Ishikawa (cell line): ENCODE data around the gene NEDD4L.
A peak's percentile ranks its signal among the peaks of the same experiment; 100 is the strongest.

Source experiments
- CEBPB ChIP-seq: IDR thresholded peaks from 2 replicates; pipeline ENCODE4 v1.6.1; 2012
- CREB1 ChIP-seq: IDR thresholded peaks from 2 replicates; pipeline ENCODE4 v1.6.1; 2012; ENCODE audit warnings: low read depth
- EGR1 ChIP-seq: IDR thresholded peaks from 2 replicates; pipeline ENCODE4 v1.6.1; 2012
- EP300 ChIP-seq: IDR thresholded peaks from 2 replicates; pipeline ENCODE4 v1.6.1; 2012; ENCODE audit warnings: borderline replicate concordance
- FOXM1 ChIP-seq: IDR thresholded peaks from 2 replicates; pipeline ENCODE4 v1.6.1; 2012; ENCODE audit warnings: low read depth, borderline replicate concordance
- NFIC ChIP-seq: IDR thresholded peaks from 2 replicates; pipeline ENCODE4 v1.6.1; 2012
- RAD21 ChIP-seq: IDR thresholded peaks from 2 replicates; pipeline ENCODE4 v1.6.1; 2012; ENCODE audit warnings: low read depth
- TAF1 ChIP-seq: IDR thresholded peaks from 2 replicates; pipeline ENCODE4 v1.6.1; 2012; ENCODE audit warnings: low read depth, mild to moderate bottlenecking
- TCF12 ChIP-seq: IDR thresholded peaks from 2 replicates; pipeline ENCODE4 v1.6.1; 2012; ENCODE audit warnings: low read depth
- TEAD4 ChIP-seq: IDR thresholded peaks from 2 replicates; pipeline ENCODE4 v1.6.1; 2012
- YY1 ChIP-seq: IDR thresholded peaks from 2 replicates; pipeline ENCODE4 v1.6.1; 2012; ENCODE audit warnings: low read depth
- ZBTB7A ChIP-seq: IDR thresholded peaks from 2 replicates; pipeline ENCODE4 v1.6.1; 2012; ENCODE audit warnings: low read depth
- TF ChIP-seq, protein P1 (sequence below): IDR thresholded peaks from 2 replicates; pipeline ENCODE4 v1.6.1; 2012
- TF ChIP-seq, protein P2 (sequence below): IDR thresholded peaks from 2 replicates; pipeline ENCODE4 v1.6.1; 2012
- TF ChIP-seq, protein P3 (sequence below): IDR thresholded peaks from 2 replicates; pipeline ENCODE4 v1.6.1; 2012; ENCODE audit warnings: low read depth, mild to moderate bottlenecking

NEDD4L gene

DNA sequence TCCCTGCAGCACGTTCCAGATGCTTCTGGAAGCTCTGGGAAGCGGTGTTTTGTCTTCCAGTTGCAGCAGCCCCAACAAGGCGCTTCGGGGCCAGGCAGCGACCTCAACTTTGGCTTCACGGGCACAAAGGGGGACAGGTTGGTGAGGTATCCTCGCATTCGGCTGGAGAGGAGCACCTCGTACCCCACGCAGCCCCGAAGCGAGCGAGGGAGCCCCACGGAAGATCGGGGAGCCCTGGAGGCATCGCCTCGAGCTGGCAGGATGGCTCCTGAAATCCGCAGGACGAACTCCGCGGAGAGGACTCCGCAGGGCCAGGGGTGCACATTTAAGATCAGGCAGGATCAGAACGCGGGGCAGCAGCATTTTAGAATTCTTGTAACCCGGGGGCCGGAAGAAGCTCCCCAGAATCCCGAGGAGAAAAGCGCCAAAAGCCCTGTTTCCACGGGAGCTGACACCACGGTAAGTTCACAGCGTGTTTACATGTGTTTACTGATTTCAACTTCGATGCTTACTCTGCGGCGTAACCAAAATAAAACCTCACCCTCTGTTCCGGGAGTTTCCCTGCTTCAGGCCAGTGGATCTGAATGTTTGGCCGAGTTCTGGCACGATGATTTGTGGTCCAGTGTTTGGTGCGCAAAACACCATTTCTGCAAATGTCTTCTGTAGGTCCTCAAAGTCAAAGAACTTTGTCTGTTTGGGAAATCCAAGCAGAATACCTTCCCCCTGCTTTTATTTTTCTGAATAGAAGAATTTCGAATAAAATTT, 212.5 kb downstream of the NEDD4L start:
- TF ChIP-seq, protein P1, sequence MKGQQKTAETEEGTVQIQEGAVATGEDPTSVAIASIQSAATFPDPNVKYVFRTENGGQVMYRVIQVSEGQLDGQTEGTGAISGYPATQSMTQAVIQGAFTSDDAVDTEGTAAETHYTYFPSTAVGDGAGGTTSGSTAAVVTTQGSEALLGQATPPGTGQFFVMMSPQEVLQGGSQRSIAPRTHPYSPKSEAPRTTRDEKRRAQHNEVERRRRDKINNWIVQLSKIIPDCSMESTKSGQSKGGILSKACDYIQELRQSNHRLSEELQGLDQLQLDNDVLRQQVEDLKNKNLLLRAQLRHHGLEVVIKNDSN: no peak
- TF ChIP-seq NFIC (no peak), TCF12 (no peak), EP300 (no peak), YY1 (no peak), RAD21 (no peak), EGR1 (no peak), ZBTB7A (no peak), CREB1 (no peak)
- TF ChIP-seq, protein P2, sequence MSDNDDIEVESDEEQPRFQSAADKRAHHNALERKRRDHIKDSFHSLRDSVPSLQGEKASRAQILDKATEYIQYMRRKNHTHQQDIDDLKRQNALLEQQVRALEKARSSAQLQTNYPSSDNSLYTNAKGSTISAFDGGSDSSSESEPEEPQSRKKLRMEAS: no peak

DNA sequence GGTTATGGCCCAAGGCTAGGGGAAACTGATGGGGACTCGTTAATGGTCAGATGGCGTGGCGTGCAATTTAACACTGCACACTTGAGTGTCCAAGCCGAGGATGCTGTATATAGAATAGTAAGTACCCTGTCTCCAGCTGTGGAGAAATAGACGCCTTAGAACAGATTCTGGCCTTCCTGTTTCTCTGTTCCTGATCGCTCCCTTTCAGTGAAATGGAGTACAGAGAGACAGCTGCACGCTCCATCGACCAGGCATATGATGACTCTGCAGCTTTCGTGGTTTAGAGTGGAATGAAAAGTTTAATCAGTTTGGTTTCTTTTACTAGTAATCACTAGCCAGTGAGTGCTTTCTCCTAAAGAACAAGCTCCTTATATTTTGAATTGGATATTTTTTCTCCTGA, 213.4 kb downstream of the NEDD4L start:
- TF ChIP-seq CEBPB: no peak
- no peak for TF ChIP-seq TCF12
- no peak for TF ChIP-seq TEAD4
- TF ChIP-seq NFIC: no peak
- TF ChIP-seq, protein P3, sequence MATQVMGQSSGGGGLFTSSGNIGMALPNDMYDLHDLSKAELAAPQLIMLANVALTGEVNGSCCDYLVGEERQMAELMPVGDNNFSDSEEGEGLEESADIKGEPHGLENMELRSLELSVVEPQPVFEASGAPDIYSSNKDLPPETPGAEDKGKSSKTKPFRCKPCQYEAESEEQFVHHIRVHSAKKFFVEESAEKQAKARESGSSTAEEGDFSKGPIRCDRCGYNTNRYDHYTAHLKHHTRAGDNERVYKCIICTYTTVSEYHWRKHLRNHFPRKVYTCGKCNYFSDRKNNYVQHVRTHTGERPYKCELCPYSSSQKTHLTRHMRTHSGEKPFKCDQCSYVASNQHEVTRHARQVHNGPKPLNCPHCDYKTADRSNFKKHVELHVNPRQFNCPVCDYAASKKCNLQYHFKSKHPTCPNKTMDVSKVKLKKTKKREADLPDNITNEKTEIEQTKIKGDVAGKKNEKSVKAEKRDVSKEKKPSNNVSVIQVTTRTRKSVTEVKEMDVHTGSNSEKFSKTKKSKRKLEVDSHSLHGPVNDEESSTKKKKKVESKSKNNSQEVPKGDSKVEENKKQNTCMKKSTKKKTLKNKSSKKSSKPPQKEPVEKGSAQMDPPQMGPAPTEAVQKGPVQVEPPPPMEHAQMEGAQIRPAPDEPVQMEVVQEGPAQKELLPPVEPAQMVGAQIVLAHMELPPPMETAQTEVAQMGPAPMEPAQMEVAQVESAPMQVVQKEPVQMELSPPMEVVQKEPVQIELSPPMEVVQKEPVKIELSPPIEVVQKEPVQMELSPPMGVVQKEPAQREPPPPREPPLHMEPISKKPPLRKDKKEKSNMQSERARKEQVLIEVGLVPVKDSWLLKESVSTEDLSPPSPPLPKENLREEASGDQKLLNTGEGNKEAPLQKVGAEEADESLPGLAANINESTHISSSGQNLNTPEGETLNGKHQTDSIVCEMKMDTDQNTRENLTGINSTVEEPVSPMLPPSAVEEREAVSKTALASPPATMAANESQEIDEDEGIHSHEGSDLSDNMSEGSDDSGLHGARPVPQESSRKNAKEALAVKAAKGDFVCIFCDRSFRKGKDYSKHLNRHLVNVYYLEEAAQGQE: no peak
- TF ChIP-seq, protein P1: no peak
- no peak for TF ChIP-seq EGR1
- TF ChIP-seq FOXM1: no peak
- TF ChIP-seq CREB1: no peak
- TF ChIP-seq, protein P2: no peak
- TF ChIP-seq ZBTB7A: no peak
- no peak for TF ChIP-seq TAF1
- no peak for TF ChIP-seq YY1
- no peak for TF ChIP-seq EP300
- TF ChIP-seq RAD21: no peak

DNA sequence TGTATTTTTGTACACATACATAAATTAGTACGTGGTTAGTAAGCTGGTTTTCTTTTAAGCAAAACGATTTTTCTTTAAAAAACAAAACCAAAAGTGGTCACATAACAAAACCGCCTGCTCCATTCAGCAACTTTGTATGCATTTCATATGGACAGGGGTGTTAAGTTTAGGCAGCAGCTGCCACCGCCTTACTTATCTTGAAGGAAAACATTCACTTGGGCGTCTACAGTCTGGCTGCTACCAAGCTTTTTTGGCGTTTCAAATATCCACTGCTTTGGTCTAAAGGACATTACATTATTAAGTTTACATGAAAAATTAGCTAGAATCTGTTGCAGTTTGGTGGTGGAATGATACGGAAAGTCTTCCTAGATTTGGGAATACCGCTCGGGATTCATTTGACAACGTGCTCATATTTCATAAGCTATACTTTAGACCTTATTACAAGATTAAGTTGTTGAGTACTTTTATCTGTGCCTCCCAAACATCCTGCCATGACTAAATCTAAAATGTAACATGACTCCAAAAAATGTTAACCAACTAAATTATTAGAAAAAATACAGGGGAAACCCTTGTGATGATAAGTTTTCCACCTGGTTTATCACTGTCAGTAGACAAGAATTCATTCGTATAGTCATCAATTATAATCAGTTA, 214.8 kb downstream of the NEDD4L start:
- no peak for TF ChIP-seq CEBPB
- TF ChIP-seq TAF1: no peak
- no peak for TF ChIP-seq EP300
- no peak for TF ChIP-seq CREB1
- TF ChIP-seq, protein P3: no peak
- no peak for TF ChIP-seq FOXM1
- TF ChIP-seq TCF12: no peak
- TF ChIP-seq, protein P2: no peak
- no peak for TF ChIP-seq EGR1
- no peak for TF ChIP-seq NFIC
- TF ChIP-seq TEAD4: no peak

DNA sequence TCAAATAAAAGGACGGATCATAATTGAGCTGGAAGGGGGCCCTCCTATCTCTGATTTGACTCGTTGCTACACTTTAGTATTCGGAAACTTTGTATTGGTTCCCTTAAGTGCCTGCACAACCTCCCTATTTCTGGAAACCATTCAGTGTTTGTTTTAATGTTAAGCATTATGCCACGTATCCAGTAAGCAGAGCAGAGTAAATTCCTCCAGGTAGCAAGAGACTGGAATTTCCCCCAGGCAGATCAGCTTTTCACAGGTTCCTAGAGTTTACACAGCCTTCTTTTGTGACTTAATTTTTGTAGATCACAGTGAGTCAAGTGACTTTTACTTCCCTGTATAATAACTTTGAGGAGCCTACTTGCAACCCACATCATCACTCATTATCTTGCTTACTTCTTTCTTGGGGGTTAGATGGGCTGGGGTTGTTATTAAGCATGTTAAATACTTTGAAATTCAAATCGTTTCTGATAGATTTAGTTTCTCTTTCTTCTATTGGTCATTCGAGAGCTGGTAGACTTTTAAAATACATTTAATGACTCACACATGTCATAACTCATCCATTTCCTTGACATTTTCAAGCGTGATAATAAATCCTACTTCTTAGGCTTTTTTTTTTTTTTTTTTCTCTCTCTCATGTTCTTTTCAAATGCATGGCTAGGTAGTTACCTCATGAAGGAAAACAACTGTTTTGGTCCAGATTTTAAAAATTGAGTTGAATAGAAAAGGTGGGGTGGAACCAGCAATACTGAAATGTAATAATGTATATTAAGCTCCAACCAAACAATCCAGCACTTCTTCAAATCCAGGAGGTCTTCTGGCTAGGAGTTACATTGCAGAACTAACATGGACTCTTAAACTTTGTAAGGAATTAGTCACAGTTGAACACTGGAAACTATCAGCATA, 219.3 kb downstream of the NEDD4L start:
- TF ChIP-seq, protein P3: no peak
- TF ChIP-seq EP300 (0 out of 2 replicates have a peak, but pooled peaks have one; percentile 28), FOXM1 (peak; percentile 79; the same call in 1 of the 2 replicates), NFIC (no peak)
